Stimulated activated naive CD4-positive, alpha-beta T cell (primary cell): ENCODE measurements around the gene HPS5.

ENCODE experiments used
- DNase-seq, 6 experiments: peaks; one replicate each; lab custom pipeline; 2025; lab: John Stamatoyannopoulos, UW

Gene HPS5

GRCh38 chr11:18321578-18321968 is 367 bp downstream of the HPS5 start:
- peak in 1 of 6 experiments; percentile 53 for DNase-seq

DNA sequence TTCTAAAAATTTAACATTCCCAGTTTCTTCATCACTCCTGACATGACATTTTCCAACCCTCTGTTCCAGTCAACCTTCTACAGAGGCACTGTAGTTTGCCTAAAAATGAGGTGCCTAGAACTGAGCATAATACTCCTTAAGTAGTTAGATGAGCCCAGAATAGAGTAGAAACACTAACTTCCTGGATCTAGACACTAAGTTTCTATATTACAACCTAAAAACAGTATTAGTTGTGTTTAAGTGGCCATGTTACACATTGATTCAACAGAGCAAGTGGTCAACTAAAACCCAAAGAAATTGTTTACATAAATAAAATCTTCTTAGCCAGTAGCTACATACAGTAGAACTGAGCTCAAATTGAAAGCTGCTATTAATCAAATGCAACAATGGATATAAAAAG is 1.3 kb downstream of the HPS5 start:
- DNase-seq, result no peak

DNA sequence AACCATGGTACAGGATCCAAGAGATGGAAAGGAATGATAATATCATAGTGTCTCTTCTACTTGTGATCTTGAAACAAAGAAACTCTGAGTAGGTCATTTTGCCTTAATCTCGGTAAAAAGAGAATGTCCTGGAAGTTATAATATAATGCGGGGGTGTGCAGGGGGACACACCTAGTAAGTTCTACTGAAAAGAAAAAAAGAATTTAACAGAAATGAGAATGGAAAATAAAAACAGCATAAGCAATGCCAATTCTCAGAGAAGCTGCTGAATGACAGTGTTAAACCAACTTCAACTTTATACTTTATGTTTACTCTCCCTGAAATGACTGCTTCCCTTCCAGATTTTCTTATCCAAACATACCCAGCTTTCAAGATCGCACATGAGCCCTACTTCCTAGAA is 2.0 kb downstream of the HPS5 start:
- no peak for DNase-seq

- DNase-seq, result no peak
Measured at GRCh38 chr11:18317551-18317950, 4.4 kb downstream of the HPS5 start.

GRCh38 chr11:18315893-18316292 is 6.0 kb downstream of the HPS5 start:
- no peak for DNase-seq

GRCh38 chr11:18314784-18315523 is 7.0 kb downstream of the HPS5 start:
- DNase-seq, result no peak

- DNase-seq, result no peak
Measured at GRCh38 chr11:18313965-18314763, 7.8 kb downstream of the HPS5 start.

GRCh38 chr11:18312663-18313420 is 9.1 kb downstream of the HPS5 start:
- DNase-seq, result no peak

GRCh38 chr11:18312012-18312411 is 9.9 kb downstream of the HPS5 start:
- DNase-seq, result no peak

DNA sequence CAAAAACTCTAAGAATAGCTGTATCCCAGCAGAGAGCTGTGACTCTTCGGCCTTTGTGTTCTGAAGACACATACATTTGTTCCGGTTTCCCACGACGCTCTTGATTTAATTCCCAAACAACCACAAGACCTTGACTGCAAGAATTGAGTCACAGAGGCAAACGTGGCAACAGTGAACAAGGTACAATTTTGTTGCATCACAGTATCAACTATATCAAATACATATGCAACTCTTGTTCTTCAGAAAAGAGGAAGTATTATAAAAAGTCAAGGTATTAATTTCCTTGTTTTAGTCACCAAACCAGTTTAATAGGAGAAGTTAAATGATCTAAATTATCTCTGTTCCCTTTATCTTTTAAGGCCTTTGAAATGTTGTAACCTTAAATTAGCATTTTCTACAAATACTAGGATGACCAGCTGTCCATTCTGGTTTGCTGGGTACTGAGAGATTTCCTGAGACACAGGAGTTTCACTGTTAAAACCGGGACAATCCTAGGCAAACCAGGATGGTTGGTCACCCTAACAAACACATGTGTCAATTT is 11.1 kb downstream of the HPS5 start:
- no peak for DNase-seq

DNA sequence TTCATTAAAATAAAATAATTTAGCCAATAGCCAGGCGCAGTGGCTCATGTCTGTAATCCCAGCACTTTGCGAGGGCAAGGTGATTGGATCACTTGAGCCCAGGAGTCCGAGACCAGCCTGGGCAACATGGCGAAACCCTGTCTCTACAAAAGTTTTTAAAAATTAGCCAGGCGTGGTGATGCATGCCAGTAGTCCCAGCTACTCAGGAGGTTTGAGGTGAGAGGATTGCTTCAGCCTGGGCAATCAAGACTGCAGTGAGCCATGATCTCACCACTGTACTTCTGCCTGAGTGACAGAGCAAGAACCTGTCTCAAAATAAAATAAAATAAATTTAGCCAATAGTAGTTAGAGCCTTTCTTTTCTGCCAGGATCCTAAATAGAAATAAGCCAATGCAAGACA is 12.2 kb downstream of the HPS5 start:
- no peak for DNase-seq

DNA sequence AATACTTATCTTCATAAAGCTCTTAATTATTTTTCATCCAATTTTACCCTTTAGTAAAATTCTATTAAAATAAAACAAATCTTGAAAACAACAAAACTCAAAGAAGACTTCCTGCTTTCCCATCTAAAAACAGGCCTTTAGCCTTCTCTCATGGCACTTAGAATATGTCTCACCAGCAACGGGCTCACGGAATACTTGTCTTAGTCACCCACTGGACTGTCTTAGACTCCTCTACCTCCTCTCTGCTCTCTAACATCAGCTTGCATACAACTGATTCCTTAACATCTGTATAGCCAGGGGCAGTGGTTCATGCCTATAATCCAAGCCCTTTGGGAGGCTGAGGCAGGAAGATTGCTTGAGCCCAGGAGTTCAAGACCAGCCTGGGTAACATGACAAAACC is 13.7 kb downstream of the HPS5 start:
- no peak for DNase-seq

DNA sequence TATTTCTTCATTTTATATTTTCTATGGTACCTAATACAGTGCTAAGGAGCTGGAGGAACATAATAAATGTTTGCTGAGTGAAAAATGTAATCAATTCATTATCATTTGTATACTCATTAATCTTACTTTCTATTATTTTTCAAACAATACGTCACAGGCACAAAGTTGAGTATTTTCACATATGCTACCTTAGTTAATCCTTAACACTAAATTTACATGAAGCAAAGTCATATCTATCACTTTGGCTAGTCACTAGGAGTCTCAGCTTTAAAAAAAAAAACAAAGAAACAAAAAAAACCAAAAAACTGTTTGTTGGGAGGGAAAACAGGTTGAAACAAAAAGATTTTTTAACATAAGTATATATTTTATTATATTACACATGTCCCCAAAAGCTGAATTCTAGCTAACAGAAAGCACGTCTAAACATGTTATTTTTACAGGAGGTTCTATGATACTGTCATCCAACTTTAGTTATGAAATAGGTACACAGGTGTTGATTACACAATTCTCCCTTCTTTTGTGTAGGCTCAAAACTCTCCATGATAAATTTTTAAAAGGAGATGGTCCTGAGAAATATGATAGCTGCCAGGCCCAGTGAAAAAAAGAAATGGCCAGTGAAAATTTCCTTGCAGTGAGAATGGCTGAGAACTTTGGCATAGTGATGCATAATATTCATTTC is 14.3 kb downstream of the HPS5 start:
- no peak for DNase-seq

- DNase-seq, result no peak
Measured at GRCh38 chr11:18304745-18305144, 17.2 kb downstream of the HPS5 start.

DNA sequence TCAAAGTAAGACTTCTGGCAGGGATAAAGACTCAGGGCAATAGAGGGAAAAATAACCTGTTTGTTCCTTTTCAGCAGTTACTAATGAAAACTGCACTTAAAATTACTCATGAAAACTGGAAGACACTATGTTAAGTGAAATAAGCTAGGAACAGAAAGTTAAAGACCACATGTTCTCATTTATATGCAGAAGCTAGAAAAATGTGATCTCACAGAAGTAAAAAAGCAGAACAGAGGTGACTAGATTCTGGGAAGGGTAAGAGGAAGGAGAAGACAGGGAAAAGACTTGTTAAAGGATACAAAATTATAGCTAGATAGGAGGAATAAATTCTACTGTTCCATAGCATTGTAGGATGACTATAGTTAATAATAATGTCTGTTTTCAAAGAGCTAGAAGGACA is 22.2 kb downstream of the HPS5 start:
- no peak for DNase-seq

- no peak for DNase-seq
Measured at GRCh38 chr11:18295316-18295715, 26.6 kb downstream of the HPS5 start.

DNA sequence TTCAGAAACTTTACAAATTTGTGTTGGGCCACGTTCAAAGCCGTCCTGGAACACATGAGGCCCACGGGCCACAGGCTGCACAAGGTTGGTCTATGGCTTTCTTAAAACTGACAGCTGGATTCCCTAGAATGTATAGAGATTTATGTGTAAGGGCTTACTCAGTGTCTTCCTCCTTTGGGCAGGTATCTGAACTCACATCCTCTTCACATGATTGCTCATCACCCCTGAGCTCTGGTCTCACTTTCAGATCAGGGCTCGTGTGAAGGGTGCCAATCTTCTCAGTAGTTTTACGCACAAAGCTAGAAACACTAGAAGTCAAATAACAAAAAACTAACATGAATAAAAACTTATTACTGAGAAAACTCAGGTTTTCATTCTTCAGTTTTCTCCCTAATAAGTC is 27.1 kb downstream of the HPS5 start:
- no peak for DNase-seq

GRCh38 chr11:18288911-18289310 is 33.0 kb downstream of the HPS5 start:
- DNase-seq, result no peak

DNA sequence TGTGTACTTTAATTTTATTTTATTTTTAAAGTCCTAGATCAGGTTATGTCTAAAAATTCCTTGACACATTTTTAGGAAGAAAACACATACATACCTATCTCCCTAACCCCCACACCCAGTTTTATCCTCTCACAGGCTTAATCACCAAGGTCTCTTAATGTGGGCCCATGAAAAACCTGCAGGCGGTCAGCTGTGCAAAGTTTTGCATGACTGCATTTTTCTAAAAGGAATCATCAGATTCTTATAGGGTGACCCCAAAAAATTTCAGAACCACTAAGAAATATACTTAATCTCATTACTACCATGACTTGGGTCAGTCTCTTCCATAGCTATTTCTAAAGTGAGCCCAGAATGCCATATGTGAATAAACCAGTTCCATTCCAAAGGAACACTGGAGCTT is 36.1 kb downstream of the HPS5 start:
- no peak for DNase-seq

GRCh38 chr11:18282626-18283025 is 39.3 kb downstream of the HPS5 start:
- DNase-seq, result no peak

DNA sequence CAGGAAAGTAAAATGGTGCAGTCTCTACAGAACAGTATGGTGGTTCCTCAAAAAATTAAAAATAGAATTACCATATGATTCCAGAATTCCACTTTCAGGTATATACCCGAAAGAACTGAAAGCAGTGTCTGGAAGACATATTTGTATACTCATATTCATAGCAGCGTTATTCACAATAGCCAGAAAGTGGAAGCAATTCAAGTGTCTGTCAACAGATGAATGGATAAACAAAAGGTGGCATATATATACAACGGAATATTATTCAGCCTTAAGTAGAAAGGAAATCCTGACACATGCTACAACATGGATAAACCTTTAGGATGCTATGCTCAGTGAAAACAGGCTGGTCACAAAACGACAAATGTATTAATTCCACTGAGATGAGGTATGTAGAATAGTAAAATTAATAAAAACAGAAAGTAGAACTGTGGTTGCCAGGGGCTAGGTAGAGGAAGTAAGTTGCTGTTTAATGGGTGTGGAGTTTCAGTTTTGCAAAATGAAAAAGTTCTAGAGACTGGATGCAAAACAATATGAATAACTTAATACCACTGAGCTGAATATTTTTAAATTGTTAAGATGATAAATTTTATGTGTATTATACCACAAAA is 41.4 kb downstream of the HPS5 start:
- DNase-seq, result no peak
